Thymus (tissue), 11 donors: Measurements from ENCODE around the gene AGBL3. TPM values are rescaled to one million over a fixed set of nuclear protein-coding genes. Genes with fewer than 3 reads are reported as not detected.
"Not testable (repeated sequence)": the region's sequence is repeated elsewhere in the genome, so short reads cannot be mapped to it uniquely, and the experiment has no call there.

Source experiments
- DNase-seq, 9 donors: peaks; one replicate each; pipeline ENCODE4 v3.0.0-alpha.2; 2013; ENCODE audit warnings: low spot score in 9 of 9, low read depth in 6 of 9, missing footprints in 1 of 9
- H3K27ac ChIP-seq, 2 donors: one replicate each; pipeline ENCODE4 v1.5.1; 2013; ENCODE audit warnings: control low read depth in 1 of 2, low read depth in 1 of 2, low read length in 1 of 2, mild to moderate bottlenecking in 1 of 2, moderate library complexity in 1 of 2
- H3K27me3 ChIP-seq, 2 donors: one replicate each; pipeline ENCODE4 v1.5.1; 2013; ENCODE audit warnings: low read length in 1 of 2; ENCODE audit not compliant: control insufficient read depth in 2 of 2, insufficient read depth in 1 of 2
- H3K36me3 ChIP-seq, 2 donors: one replicate each; pipeline ENCODE4 v1.5.1; 2013; ENCODE audit warnings: low read length in 1 of 2, mild to moderate bottlenecking in 1 of 2, moderate library complexity in 1 of 2; ENCODE audit not compliant: control insufficient read depth in 2 of 2, insufficient read depth in 2 of 2
- H3K4me1 ChIP-seq, 2 donors: one replicate each; pipeline ENCODE4 v1.5.1; 2013; ENCODE audit warnings: low read length in 2 of 2; ENCODE audit not compliant: control insufficient read depth in 2 of 2, insufficient read depth in 2 of 2
- H3K4me3 ChIP-seq, 2 donors: one replicate each; pipeline ENCODE4 v1.5.1; 2013; ENCODE audit warnings: low read length in 2 of 2, control low read depth in 1 of 2, mild to moderate bottlenecking in 1 of 2
- H3K9me3 ChIP-seq, 2 donors: one replicate each; pipeline ENCODE4 v1.5.1; 2013; ENCODE audit warnings: low read length in 1 of 2, mild to moderate bottlenecking in 1 of 2; ENCODE audit not compliant: control insufficient read depth in 2 of 2, insufficient read depth in 1 of 2
- WGBS: extraction: QIAGEN DNeasy Blood & Tissue Kit; methylation state at CpG from one replicate; pipeline ENCODE4 v1.1.7; 2013; 5-methylcytosine and 5-hydroxymethylcytosine counted together
- polyA plus RNA-seq: library from polyadenylated mRNA; stranded (reverse); fragments of 200-250 nt; gene quantifications from one replicate; pipeline ENCODE4 v1.2.3, GENCODE V29; 2013
- total RNA-seq: library from RNA; stranded (reverse); fragments of 120-200 nt; gene quantifications from one replicate; pipeline ENCODE4 v1.2.4, GENCODE V29; 2013
- donor health status: healthy.

The AGBL3 gene
- total and polyA plus RNA-seq, 2 donors = 1.9 TPM

GRCh38 chr7:135012229-135012628, 25.9 kb downstream of the AGBL3 start:
- Histone ChIP-seq H3K9me3 (no peaks in the 10 kb centered on the region), H3K27me3 (no peaks in the 10 kb centered on the region), H3K4me1 (no peaks in the 10 kb centered on the region), H3K36me3 (no peaks in the 10 kb centered on the region), H3K27ac (no peak overlapping the region), H3K4me3 (no peak overlapping the region)
- DNase-seq = no peak

GRCh38 chr7:135023622-135024021, 37.3 kb downstream of the AGBL3 start:
- 95% methylated on average over 2 of the region's 2 CpGs for WGBS
- Histone ChIP-seq H3K4me3 (no peak overlapping the region), H3K4me1 (no peaks in the 10 kb centered on the region), H3K36me3 (no peaks in the 10 kb centered on the region), H3K9me3 (peaks cover 0 to 9% of the 10 kb centered on the region in 2 donors), H3K27ac (no peak overlapping the region), H3K27me3 (no peaks in the 10 kb centered on the region)
- DNase-seq = no peak

GRCh38 chr7:135035252-135035651, 48.9 kb downstream of the AGBL3 start:
- WGBS = 88% methylated on average over 2 of the region's 2 CpGs
- Histone ChIP-seq H3K27me3 (no peaks in the 10 kb centered on the region), H3K4me3 (no peak overlapping the region), H3K9me3 (no peaks in the 10 kb centered on the region), H3K4me1 (no peaks in the 10 kb centered on the region), H3K36me3 (no peaks in the 10 kb centered on the region), H3K27ac (no peak overlapping the region)
- no peak for DNase-seq

- H3K4me1 ChIP-seq, DNase-seq, H3K4me3 ChIP-seq, H3K36me3 ChIP-seq, H3K27me3 ChIP-seq, H3K27ac ChIP-seq: not testable (repeated sequence)
- whole genome bisulfite sequencing = 95% methylated on average over 12 of the region's 12 CpGs
- peaks cover 0 to 11% of the 10 kb centered on the region in 2 donors for H3K9me3 ChIP-seq
Measured at GRCh38 chr7:135067017-135067416, 80.7 kb downstream of the AGBL3 start.

- no peaks in the 10 kb centered on the region for H3K4me1 ChIP-seq
- H3K4me3 ChIP-seq = no peak overlapping the region
- peaks cover 0 to 3% of the 10 kb centered on the region in 2 donors for H3K9me3 ChIP-seq
- no peak for DNase-seq
- H3K27me3 ChIP-seq = no peaks in the 10 kb centered on the region
- no peak overlapping the region for H3K27ac ChIP-seq
- WGBS = 95% methylated on average over 1 of the region's 1 CpG
- H3K36me3 ChIP-seq = no peaks in the 10 kb centered on the region
Measured at GRCh38 chr7:135074096-135074495, 87.8 kb downstream of the AGBL3 start.

GRCh38 chr7:135074531-135074930, 88.2 kb downstream of the AGBL3 start:
- no peaks in the 10 kb centered on the region for H3K27me3 ChIP-seq
- no peaks in the 10 kb centered on the region for H3K36me3 ChIP-seq
- H3K9me3 ChIP-seq = peaks cover 0 to 3% of the 10 kb centered on the region in 2 donors
- H3K4me3 ChIP-seq = no peak overlapping the region
- no peak for DNase-seq
- WGBS = 96% methylated on average over 1 of the region's 1 CpG
- no peaks in the 10 kb centered on the region for H3K4me1 ChIP-seq
- H3K27ac ChIP-seq = no peak overlapping the region

- DNase-seq = no peak
- no peak overlapping the region for H3K27ac ChIP-seq
- H3K9me3 ChIP-seq = peaks cover 0 to 3% of the 10 kb centered on the region in 2 donors
- H3K4me1 ChIP-seq = no peaks in the 10 kb centered on the region
- no peaks in the 10 kb centered on the region for H3K27me3 ChIP-seq
- no peak overlapping the region for H3K4me3 ChIP-seq
- no peaks in the 10 kb centered on the region for H3K36me3 ChIP-seq
- 91% methylated on average over 3 of the region's 3 CpGs for WGBS
Measured at GRCh38 chr7:135075716-135076115, 89.4 kb downstream of the AGBL3 start.

- no peak for DNase-seq
- no peaks in the 10 kb centered on the region for H3K36me3 ChIP-seq
- 99% methylated on average over 4 of the region's 4 CpGs for WGBS
- H3K27me3 ChIP-seq = no peaks in the 10 kb centered on the region
- H3K27ac ChIP-seq = no peak overlapping the region
- H3K4me3 ChIP-seq = no peak overlapping the region
- peaks cover 0 to 3% of the 10 kb centered on the region in 2 donors for H3K9me3 ChIP-seq
- no peaks in the 10 kb centered on the region for H3K4me1 ChIP-seq
Measured at GRCh38 chr7:135076882-135077281, 90.6 kb downstream of the AGBL3 start.

- Histone ChIP-seq H3K4me1 (no peaks in the 10 kb centered on the region), H3K9me3 (peaks cover 0 to 3% of the 10 kb centered on the region in 2 donors), H3K27ac (no peak overlapping the region), H3K36me3 (no peaks in the 10 kb centered on the region), H3K4me3 (no peak overlapping the region), H3K27me3 (no peaks in the 10 kb centered on the region)
- no peak for DNase-seq
- 91% methylated on average over 7 of the region's 7 CpGs for WGBS
Measured at GRCh38 chr7:135077642-135078041, 91.3 kb downstream of the AGBL3 start.

GRCh38 chr7:135078051-135078450, 91.7 kb downstream of the AGBL3 start:
- Histone ChIP-seq H3K27ac (no peak overlapping the region), H3K4me3 (no peak overlapping the region), H3K36me3 (no peaks in the 10 kb centered on the region), H3K4me1 (no peaks in the 10 kb centered on the region), H3K9me3 (peaks cover 0 to 2% of the 10 kb centered on the region in 2 donors), H3K27me3 (no peaks in the 10 kb centered on the region)
- no peak for DNase-seq
